Kidney (tissue), 14 donors: ENCODE measurements around the gene KCNJ8. TPM values are rescaled to one million over a fixed set of nuclear protein-coding genes. Genes with fewer than 3 reads are reported as not detected.
A peak's percentile ranks its signal among the peaks of the same experiment; 100 is the strongest.

Experiments used
- DNase-seq, 5 donors: peaks; one replicate each; pipeline ENCODE4 v3.0.0-alpha.2; 2013 to 2020
- FAIRE-seq: peaks from 2 replicates; lab custom pipeline; 2012; peaks lifted over from hg19 to GRCh38; lab: Jason Lieb, UNC
- H3K27ac ChIP-seq, 2 donors: one replicate each; pipeline ENCODE4 v1.7.0; 2013; ENCODE audit warnings: low read depth in 2 of 2, low read length in 2 of 2, inconsistent platforms in 1 of 2
- H3K27me3 ChIP-seq: one replicate; pipeline ENCODE4 v1.7.1; 2013; ENCODE audit warnings: low read length, inconsistent platforms; ENCODE audit not compliant: control insufficient read depth, insufficient read depth
- H3K36me3 ChIP-seq, 3 donors: one replicate each; pipeline versions ENCODE4 v1.7.0 to v1.7.1; 2013; ENCODE audit warnings: low read length in 3 of 3, control low read depth in 1 of 3, inconsistent platforms in 1 of 3; ENCODE audit not compliant: insufficient read depth in 3 of 3, control insufficient read depth in 2 of 3
- H3K4me1 ChIP-seq, 3 donors: one replicate each; pipeline versions ENCODE4 v1.7.0 to v1.7.1; 2013; ENCODE audit warnings: low read length in 3 of 3, inconsistent platforms in 1 of 3, low read depth in 1 of 3; ENCODE audit not compliant: control insufficient read depth in 2 of 3, insufficient read depth in 2 of 3
- H3K4me3 ChIP-seq, 3 donors: one replicate each; pipeline versions ENCODE4 v1.7.0 to v1.8.1; 2013; ENCODE audit warnings: low read length in 3 of 3, control low read depth in 1 of 3, inconsistent platforms in 1 of 3
- H3K9ac ChIP-seq, 3 donors: one replicate each; pipeline versions ENCODE4 v1.7.0 to v1.7.1; 2013; ENCODE audit warnings: low read length in 3 of 3, control low read depth in 1 of 3, inconsistent platforms in 1 of 3
- H3K9me3 ChIP-seq, 3 donors: one replicate each; pipeline versions ENCODE4 v1.7.0 to v1.7.1; 2013; ENCODE audit warnings: low read length in 3 of 3, control low read depth in 1 of 3, inconsistent platforms in 1 of 3; ENCODE audit not compliant: control insufficient read depth in 2 of 3, insufficient read depth in 1 of 3
- intact Hi-C: fragments of 100-400 bp; cut with DNase I; formaldehyde crosslinking; loops from one replicate; pipeline ENCODE4 v1.11.1; 2022
- polyA plus RNA-seq: library from polyadenylated mRNA; stranded (reverse); fragments of 350-450 nt; fragmentation: Illumina TruSeq; extraction: RNeasy Lipid Tissue Mini Kit (QIAGEN cat#74804); gene quantifications from one replicate; pipeline ENCODE4 v1.2.3, GENCODE V29; 2014; ENCODE audit warnings: low read depth, low replicate concordance; ENCODE audit not compliant: insufficient read depth
- total RNA-seq: library from RNA; stranded (reverse); fragmentation: NEBNext Ultra II Directional; extraction: Animal tissue kit (Norgen Biotek cat#: 25700); gene quantifications from one replicate; pipeline ENCODE4 v1.2.1, GENCODE V29; 2021
- TF ChIP-seq, protein P1 (sequence below): IDR thresholded peaks from 3 replicates; pipeline ENCODE4 v1.5.1; 2012; ENCODE audit warnings: mild to moderate bottlenecking, moderate library complexity, borderline replicate concordance; ENCODE audit not compliant: insufficient read depth; ENCODE audit errors: extremely low read depth
- donor health status: control.
- donor health status: control.
- donor health status: control.
- donor health status: control.
- donor health status: control.
- donor health status: DM: yes; HTN: yes; CAD: no.
- donor health status: Normal renal cell carcinoma (clear cell type).

Gene KCNJ8
- total and polyA plus RNA-seq, 2 donors from 2014 or later = 5.6 to 13.1 TPM

DNA sequence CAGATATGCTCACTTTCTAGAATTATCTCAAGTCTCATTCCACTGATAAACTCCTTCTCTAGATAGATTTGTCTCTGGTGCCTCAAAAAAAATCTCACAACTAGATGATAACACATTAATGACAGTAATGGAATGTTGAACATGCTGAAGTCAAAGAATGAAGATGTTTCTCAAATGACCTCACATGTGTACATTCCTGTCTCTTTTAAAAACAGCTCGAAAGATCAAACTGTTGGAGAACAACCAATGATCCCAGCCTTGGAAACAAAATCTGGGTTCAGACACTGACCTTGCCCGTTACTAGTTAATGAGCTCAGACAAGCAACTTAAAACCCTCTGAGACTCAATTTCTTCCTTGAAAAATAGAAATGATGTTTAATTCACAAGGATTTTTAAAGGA is 44.7 kb upstream of the KCNJ8 start:
- no peak for FAIRE-seq
- DNase-seq = peak in 3 of 5 donors; percentile 31 to 74 (median 73)
- TF ChIP-seq, protein P1, sequence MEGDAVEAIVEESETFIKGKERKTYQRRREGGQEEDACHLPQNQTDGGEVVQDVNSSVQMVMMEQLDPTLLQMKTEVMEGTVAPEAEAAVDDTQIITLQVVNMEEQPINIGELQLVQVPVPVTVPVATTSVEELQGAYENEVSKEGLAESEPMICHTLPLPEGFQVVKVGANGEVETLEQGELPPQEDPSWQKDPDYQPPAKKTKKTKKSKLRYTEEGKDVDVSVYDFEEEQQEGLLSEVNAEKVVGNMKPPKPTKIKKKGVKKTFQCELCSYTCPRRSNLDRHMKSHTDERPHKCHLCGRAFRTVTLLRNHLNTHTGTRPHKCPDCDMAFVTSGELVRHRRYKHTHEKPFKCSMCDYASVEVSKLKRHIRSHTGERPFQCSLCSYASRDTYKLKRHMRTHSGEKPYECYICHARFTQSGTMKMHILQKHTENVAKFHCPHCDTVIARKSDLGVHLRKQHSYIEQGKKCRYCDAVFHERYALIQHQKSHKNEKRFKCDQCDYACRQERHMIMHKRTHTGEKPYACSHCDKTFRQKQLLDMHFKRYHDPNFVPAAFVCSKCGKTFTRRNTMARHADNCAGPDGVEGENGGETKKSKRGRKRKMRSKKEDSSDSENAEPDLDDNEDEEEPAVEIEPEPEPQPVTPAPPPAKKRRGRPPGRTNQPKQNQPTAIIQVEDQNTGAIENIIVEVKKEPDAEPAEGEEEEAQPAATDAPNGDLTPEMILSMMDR = no peak
- H3K9ac ChIP-seq = no peak overlapping the region
- intact Hi-C loops = no loop called here
- H3K27ac ChIP-seq = no peak overlapping the region
- H3K4me1 ChIP-seq = peaks cover 0 to 2% (median 0%) of the 10 kb centered on the region in 3 donors
- no peak overlapping the region for H3K4me3 ChIP-seq
- H3K9me3 ChIP-seq = no peaks in the 10 kb centered on the region
- H3K36me3 ChIP-seq = no peaks in the 10 kb centered on the region
- H3K27me3 ChIP-seq = no peaks in the 10 kb centered on the region

- Histone ChIP-seq H3K9me3 (no peaks in the 10 kb centered on the region), H3K9ac (no peak overlapping the region), H3K4me1 (peaks cover 0 to 2% (median 0%) of the 10 kb centered on the region in 3 donors), H3K27ac (no peak overlapping the region), H3K4me3 (no peak overlapping the region), H3K36me3 (no peaks in the 10 kb centered on the region), H3K27me3 (no peaks in the 10 kb centered on the region)
- TF ChIP-seq, protein P1 = no peak
- DNase-seq (no peak), FAIRE-seq (no peak)
- intact Hi-C loops = no loop called here
These were observed 44.1 kb upstream of the KCNJ8 start for GRCh38 chr12:21818627-21819026.

DNA sequence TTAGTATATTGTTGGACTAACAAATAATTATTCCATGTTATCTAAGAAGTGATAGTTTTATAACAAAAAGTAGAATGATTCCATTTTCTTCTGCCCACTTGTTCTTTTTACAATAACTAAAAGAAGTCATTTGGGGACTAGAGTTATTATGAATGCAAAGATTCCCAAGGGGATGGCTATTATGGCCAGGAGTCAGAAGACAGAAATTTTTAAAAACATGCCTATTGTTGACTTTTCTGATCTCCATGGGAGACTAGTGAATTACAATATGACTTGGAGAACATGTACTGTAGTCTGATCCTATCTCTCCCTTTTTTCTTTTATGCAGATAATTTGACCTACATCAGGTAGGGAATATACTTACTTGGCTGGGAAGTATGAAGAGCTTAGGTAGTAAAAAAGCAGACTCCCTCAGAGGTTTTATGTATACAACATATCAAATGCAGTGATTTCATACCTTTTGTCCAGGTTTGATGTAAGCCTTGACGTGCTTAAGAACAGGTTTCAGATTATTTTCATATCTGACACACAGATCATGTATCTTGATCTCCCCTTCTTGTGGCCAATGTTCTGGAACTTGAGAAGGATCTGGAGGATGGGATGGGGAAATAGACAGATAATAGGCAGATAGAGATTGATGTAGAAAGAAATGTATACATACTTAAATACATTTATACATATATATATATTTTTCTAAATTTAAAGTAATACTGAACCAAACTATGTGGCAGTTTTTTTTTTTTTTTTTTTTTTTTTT is 41.0 kb upstream of the KCNJ8 start:
- Histone ChIP-seq H3K4me1 (peaks cover 0 to 2% (median 0%) of the 10 kb centered on the region in 3 donors), H3K36me3 (no peaks in the 10 kb centered on the region), H3K4me3 (no peak overlapping the region), H3K27ac (no peak overlapping the region), H3K27me3 (no peaks in the 10 kb centered on the region), H3K9ac (no peak overlapping the region), H3K9me3 (no peaks in the 10 kb centered on the region)
- intact Hi-C loops = no loop called here
- DNase-seq = no peak
- peak; percentile 6 for FAIRE-seq
- TF ChIP-seq, protein P1 = no peak

- H3K4me1 ChIP-seq = peaks cover 0 to 2% (median 0%) of the 10 kb centered on the region in 3 donors
- no peak overlapping the region for H3K9ac ChIP-seq
- FAIRE-seq (no peak), DNase-seq (no peak)
- no peak overlapping the region for H3K4me3 ChIP-seq
- intact Hi-C loops = no loop called here
- no peak overlapping the region for H3K27ac ChIP-seq
- no peaks in the 10 kb centered on the region for H3K9me3 ChIP-seq
- H3K27me3 ChIP-seq = no peaks in the 10 kb centered on the region
- TF ChIP-seq, protein P1 = no peak
- H3K36me3 ChIP-seq = no peaks in the 10 kb centered on the region
These were observed 40.3 kb upstream of the KCNJ8 start for GRCh38 chr12:21814814-21815213.
